TTC549 (cell line): ENCODE measurements around the gene PGAM1.
"Not testable (repeated sequence)": the region's sequence is repeated elsewhere in the genome, so short reads cannot be mapped to it uniquely, and the experiment has no call there.

Experiments
- FAIRE-seq: peaks from 2 replicates; lab custom pipeline; 2012; peaks lifted over from hg19 to GRCh38; lab: Jason Lieb, UNC

Gene PGAM1

GRCh38 chr10:97408496-97408992, 17.4 kb upstream of the PGAM1 start:
- no peak for FAIRE-seq

- no peak for FAIRE-seq
Observed at GRCh38 chr10:97411406-97411805, 14.6 kb upstream of the PGAM1 start.

GRCh38 chr10:97412891-97413304, 13.1 kb upstream of the PGAM1 start:
- no peak for FAIRE-seq

GRCh38 chr10:97416565-97416964, 9.4 kb upstream of the PGAM1 start:
- FAIRE-seq: no peak

GRCh38 chr10:97423757-97424098, 2.3 kb upstream of the PGAM1 start:
- not testable (repeated sequence) for FAIRE-seq

GRCh38 chr10:97426776-97427570, 982 bp downstream of the PGAM1 start:
- no peak for FAIRE-seq

- FAIRE-seq: no peak
Observed at GRCh38 chr10:97427571-97428179, 1.7 kb downstream of the PGAM1 start.

GRCh38 chr10:97428572-97428981, 2.6 kb downstream of the PGAM1 start:
- no peak for FAIRE-seq

GRCh38 chr10:97434055-97434454, 8.1 kb downstream of the PGAM1 start:
- FAIRE-seq: no peak

GRCh38 chr10:97434557-97434956, 8.6 kb downstream of the PGAM1 start:
- no peak for FAIRE-seq

GRCh38 chr10:97435211-97435610, 9.2 kb downstream of the PGAM1 start:
- no peak for FAIRE-seq

GRCh38 chr10:97442277-97442676, 16.3 kb downstream of the PGAM1 start:
- FAIRE-seq: no peak

GRCh38 chr10:97444212-97444611, 18.2 kb downstream of the PGAM1 start:
- FAIRE-seq: no peak

- no peak for FAIRE-seq
Observed at GRCh38 chr10:97445357-97445721, 19.3 kb downstream of the PGAM1 start.

GRCh38 chr10:97445722-97446639, 20.0 kb downstream of the PGAM1 start, which contains the start of the genes EXOSC1 and ZDHHC16:
TSS of gene EXOSC1 (minus strand) at chr10:97446006. CDS start at chr10:97445985, 21 bp downstream.
TSS of gene ZDHHC16 (plus strand) at chr10:97446175. CDS start at chr10:97451676, 5,501 bp downstream.
- FAIRE-seq: peak; percentile 81

- FAIRE-seq: no peak
Observed at GRCh38 chr10:97450828-97451227, 24.8 kb downstream of the PGAM1 start.

- FAIRE-seq: no peak
Observed at GRCh38 chr10:97451605-97452004, 25.6 kb downstream of the PGAM1 start.

- no peak for FAIRE-seq
Observed at GRCh38 chr10:97452352-97452751, 26.4 kb downstream of the PGAM1 start.

GRCh38 chr10:97454330-97455036, 28.5 kb downstream of the PGAM1 start:
- no peak for FAIRE-seq

- no peak for FAIRE-seq
Observed at GRCh38 chr10:97456034-97456685, 30.2 kb downstream of the PGAM1 start.

GRCh38 chr10:97456686-97457065, 30.7 kb downstream of the PGAM1 start:
- FAIRE-seq: no peak
